NB4 (cell line): Measurements from ENCODE around the gene TSPAN11.

Experiments
- POLR2A ChIP-seq: IDR thresholded peaks from 2 replicates; pipeline ENCODE4 v1.6.1; 2011; ENCODE audit warnings: mild to moderate bottlenecking; ENCODE audit not compliant: insufficient read length; ENCODE audit errors: extremely low read depth
- TF ChIP-seq, protein P1 (sequence below): IDR thresholded peaks from one replicate; pipeline ENCODE4 v1.5.1; 2012; ENCODE audit warnings: low read depth, low read length

DNA sequence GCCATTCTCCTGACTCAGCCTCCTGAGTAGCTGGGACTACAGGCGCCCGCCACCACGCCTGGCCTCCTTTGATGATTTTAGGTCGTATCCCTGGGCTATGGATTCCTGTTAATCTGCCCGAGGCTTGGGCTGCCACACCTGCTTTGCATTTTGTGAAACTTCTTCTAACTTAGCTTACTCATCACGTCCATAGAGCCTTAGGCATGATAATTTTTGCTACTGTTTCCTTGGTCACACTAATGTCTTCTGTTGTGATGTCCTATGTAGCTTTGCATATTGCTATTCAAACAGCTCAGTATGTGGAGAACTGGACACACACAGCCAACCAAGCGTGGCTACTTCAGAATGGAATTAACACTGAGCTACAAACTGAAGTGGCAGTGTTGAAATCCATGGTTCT lies 99.7 kb downstream of the TSPAN11 start:
- TF ChIP-seq, protein P1, sequence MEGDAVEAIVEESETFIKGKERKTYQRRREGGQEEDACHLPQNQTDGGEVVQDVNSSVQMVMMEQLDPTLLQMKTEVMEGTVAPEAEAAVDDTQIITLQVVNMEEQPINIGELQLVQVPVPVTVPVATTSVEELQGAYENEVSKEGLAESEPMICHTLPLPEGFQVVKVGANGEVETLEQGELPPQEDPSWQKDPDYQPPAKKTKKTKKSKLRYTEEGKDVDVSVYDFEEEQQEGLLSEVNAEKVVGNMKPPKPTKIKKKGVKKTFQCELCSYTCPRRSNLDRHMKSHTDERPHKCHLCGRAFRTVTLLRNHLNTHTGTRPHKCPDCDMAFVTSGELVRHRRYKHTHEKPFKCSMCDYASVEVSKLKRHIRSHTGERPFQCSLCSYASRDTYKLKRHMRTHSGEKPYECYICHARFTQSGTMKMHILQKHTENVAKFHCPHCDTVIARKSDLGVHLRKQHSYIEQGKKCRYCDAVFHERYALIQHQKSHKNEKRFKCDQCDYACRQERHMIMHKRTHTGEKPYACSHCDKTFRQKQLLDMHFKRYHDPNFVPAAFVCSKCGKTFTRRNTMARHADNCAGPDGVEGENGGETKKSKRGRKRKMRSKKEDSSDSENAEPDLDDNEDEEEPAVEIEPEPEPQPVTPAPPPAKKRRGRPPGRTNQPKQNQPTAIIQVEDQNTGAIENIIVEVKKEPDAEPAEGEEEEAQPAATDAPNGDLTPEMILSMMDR = no peak
- TF ChIP-seq POLR2A = no peak
